Vagina (tissue), 2 donors: ENCODE data around the gene MCCC2.
"Not testable (repeated sequence)": the region's sequence is repeated elsewhere in the genome, so short reads cannot be mapped to it uniquely, and the experiment has no call there.

Experiments
- POLR2A ChIP-seq, 2 donors: fragments of 450-650 bp; IDR thresholded peaks; one replicate each; pipeline ENCODE4 v1.6.1; 2017; ENCODE audit warnings: antibody characterized with exemption in 2 of 2, mild to moderate bottlenecking in 2 of 2, moderate library complexity in 2 of 2
- POLR2AphosphoS5 ChIP-seq, 2 donors: sonication (generic); formaldehyde crosslinking; IDR thresholded peaks; one replicate each; pipeline ENCODE4 v1.9.0; 2017; ENCODE audit warnings: antibody characterized with exemption in 2 of 2, mild to moderate bottlenecking in 2 of 2, low read depth in 1 of 2; ENCODE audit not compliant: insufficient read depth in 1 of 2
- TF ChIP-seq, protein P1 (sequence below), 3 experiments: fragments of 450-650 bp in 2 of 3; fragments of 200-600 bp in 1 of 3; sonication (generic) in 1 of 3; IDR thresholded peaks; one replicate each; pipeline ENCODE4 v1.5.1; 2017 to 2019; ENCODE audit warnings: antibody characterized with exemption in 3 of 3, mild to moderate bottlenecking in 2 of 3, moderate library complexity in 2 of 3

DNA sequence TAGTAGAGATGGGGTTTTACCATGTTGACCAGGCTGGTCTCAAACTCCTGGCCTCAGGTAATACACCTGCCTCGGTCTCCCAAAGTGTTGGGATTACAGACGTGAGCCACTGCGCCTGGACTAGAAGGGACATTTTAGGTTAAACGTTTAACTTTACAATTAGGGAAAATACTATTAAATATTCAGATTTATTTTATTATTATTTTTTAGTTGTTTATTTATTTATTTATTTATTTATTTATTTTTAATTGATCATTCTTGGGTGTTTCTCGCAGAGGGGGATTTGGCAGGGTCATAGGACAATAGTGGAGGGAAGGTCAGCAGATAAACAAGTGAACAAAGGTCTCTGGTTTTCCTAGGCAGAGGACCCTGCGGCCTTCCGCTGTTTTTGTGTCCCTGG is 36.3 kb upstream of the MCCC2 start:
- not testable (repeated sequence) for TF ChIP-seq POLR2AphosphoS5 (IDR thresholded peaks at IDR 0.05; ENCODE audit: insufficient read depth in 1 of 2, low read depth in 1 of 2); POLR2A (IDR thresholded peaks at IDR 0.05)
- TF ChIP-seq, protein P1, sequence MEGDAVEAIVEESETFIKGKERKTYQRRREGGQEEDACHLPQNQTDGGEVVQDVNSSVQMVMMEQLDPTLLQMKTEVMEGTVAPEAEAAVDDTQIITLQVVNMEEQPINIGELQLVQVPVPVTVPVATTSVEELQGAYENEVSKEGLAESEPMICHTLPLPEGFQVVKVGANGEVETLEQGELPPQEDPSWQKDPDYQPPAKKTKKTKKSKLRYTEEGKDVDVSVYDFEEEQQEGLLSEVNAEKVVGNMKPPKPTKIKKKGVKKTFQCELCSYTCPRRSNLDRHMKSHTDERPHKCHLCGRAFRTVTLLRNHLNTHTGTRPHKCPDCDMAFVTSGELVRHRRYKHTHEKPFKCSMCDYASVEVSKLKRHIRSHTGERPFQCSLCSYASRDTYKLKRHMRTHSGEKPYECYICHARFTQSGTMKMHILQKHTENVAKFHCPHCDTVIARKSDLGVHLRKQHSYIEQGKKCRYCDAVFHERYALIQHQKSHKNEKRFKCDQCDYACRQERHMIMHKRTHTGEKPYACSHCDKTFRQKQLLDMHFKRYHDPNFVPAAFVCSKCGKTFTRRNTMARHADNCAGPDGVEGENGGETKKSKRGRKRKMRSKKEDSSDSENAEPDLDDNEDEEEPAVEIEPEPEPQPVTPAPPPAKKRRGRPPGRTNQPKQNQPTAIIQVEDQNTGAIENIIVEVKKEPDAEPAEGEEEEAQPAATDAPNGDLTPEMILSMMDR (IDR thresholded peaks at IDR 0.05), result not testable (repeated sequence)
